ENCODE data around the gene PLPP4. TPM values are rescaled to one million over a fixed set of nuclear protein-coding genes. Genes with fewer than 3 reads are reported as not detected.

Gene PLPP4
- total RNA-seq, 1 donor from 2014 or later = not detected

GRCh38 chr10:120426306-120426705 lies 30.7 kb upstream of the PLPP4 start:
- H3K27me3 Mint-ChIP-seq (ENCODE audit: unreplicated experiment) = no peaks in the 10 kb centered on the region
- no peak overlapping the region for H3K27ac Mint-ChIP-seq (ENCODE audit: unreplicated experiment)
- no peaks in the 10 kb centered on the region for H3K36me3 Mint-ChIP-seq (ENCODE audit: low read depth, unreplicated experiment)
- H3K4me1 Mint-ChIP-seq (ENCODE audit: unreplicated experiment) = no peaks in the 10 kb centered on the region
- no peak for TF ChIP-seq CTCF (IDR thresholded peaks at IDR 0.05; ENCODE audit: unreplicated experiment)
- DNase-seq (ENCODE audit: low spot score) = no peak
- H3K9me3 Mint-ChIP-seq (ENCODE audit: unreplicated experiment) = no peaks in the 10 kb centered on the region
- H3K4me3 Mint-ChIP-seq (ENCODE audit: unreplicated experiment) = no peak overlapping the region

GRCh38 chr10:120428754-120429153 lies 28.3 kb upstream of the PLPP4 start:
- no peaks in the 10 kb centered on the region for H3K9me3 Mint-ChIP-seq (ENCODE audit: unreplicated experiment)
- no peaks in the 10 kb centered on the region for H3K4me1 Mint-ChIP-seq (ENCODE audit: unreplicated experiment)
- DNase-seq (ENCODE audit: low spot score) = no peak
- TF ChIP-seq CTCF (IDR thresholded peaks at IDR 0.05; ENCODE audit: unreplicated experiment) = no peak
- no peaks in the 10 kb centered on the region for H3K36me3 Mint-ChIP-seq (ENCODE audit: low read depth, unreplicated experiment)
- H3K27me3 Mint-ChIP-seq (ENCODE audit: unreplicated experiment) = no peaks in the 10 kb centered on the region
- no peak overlapping the region for H3K27ac Mint-ChIP-seq (ENCODE audit: unreplicated experiment)
- no peak overlapping the region for H3K4me3 Mint-ChIP-seq (ENCODE audit: unreplicated experiment)

- TF ChIP-seq CTCF (IDR thresholded peaks at IDR 0.05; ENCODE audit: unreplicated experiment) = no peak
- no peaks in the 10 kb centered on the region for H3K4me1 Mint-ChIP-seq (ENCODE audit: unreplicated experiment)
- H3K36me3 Mint-ChIP-seq (ENCODE audit: low read depth, unreplicated experiment) = no peaks in the 10 kb centered on the region
- no peak for DNase-seq (ENCODE audit: low spot score)
- H3K9me3 Mint-ChIP-seq (ENCODE audit: unreplicated experiment) = no peaks in the 10 kb centered on the region
- no peaks in the 10 kb centered on the region for H3K27me3 Mint-ChIP-seq (ENCODE audit: unreplicated experiment)
- no peak overlapping the region for H3K4me3 Mint-ChIP-seq (ENCODE audit: unreplicated experiment)
- H3K27ac Mint-ChIP-seq (ENCODE audit: unreplicated experiment) = no peak overlapping the region
Observed at GRCh38 chr10:120429395-120429794, 27.6 kb upstream of the PLPP4 start.

- Mint-ChIP-seq H3K9me3 (ENCODE audit: unreplicated experiment) (no peaks in the 10 kb centered on the region), H3K4me3 (ENCODE audit: unreplicated experiment) (no peak overlapping the region), H3K36me3 (ENCODE audit: low read depth, unreplicated experiment) (no peaks in the 10 kb centered on the region), H3K27ac (ENCODE audit: unreplicated experiment) (no peak overlapping the region), H3K27me3 (ENCODE audit: unreplicated experiment) (no peaks in the 10 kb centered on the region), H3K4me1 (ENCODE audit: unreplicated experiment) (no peaks in the 10 kb centered on the region)
- TF ChIP-seq CTCF (IDR thresholded peaks at IDR 0.05; ENCODE audit: unreplicated experiment) = no peak
- no peak for DNase-seq (ENCODE audit: low spot score)
Observed at GRCh38 chr10:120431251-120431651, 25.8 kb upstream of the PLPP4 start.

- DNase-seq (ENCODE audit: low spot score) = no peak
- no peak overlapping the region for H3K4me3 Mint-ChIP-seq (ENCODE audit: unreplicated experiment)
- no peak for TF ChIP-seq CTCF (IDR thresholded peaks at IDR 0.05; ENCODE audit: unreplicated experiment)
- H3K27ac Mint-ChIP-seq (ENCODE audit: unreplicated experiment) = no peak overlapping the region
- H3K36me3 Mint-ChIP-seq (ENCODE audit: low read depth, unreplicated experiment) = no peaks in the 10 kb centered on the region
- no peaks in the 10 kb centered on the region for H3K9me3 Mint-ChIP-seq (ENCODE audit: unreplicated experiment)
- no peaks in the 10 kb centered on the region for H3K4me1 Mint-ChIP-seq (ENCODE audit: unreplicated experiment)
- H3K27me3 Mint-ChIP-seq (ENCODE audit: unreplicated experiment) = no peaks in the 10 kb centered on the region
Observed at GRCh38 chr10:120432209-120432608, 24.8 kb upstream of the PLPP4 start.
